Ammon's horn (tissue), 1 donor: ENCODE data around the gene SCRN1.
"Not testable (repeated sequence)": the region's sequence is repeated elsewhere in the genome, so short reads cannot be mapped to it uniquely, and the experiment has no call there.

Experiments used
- DNase-seq: peaks from one replicate; pipeline ENCODE4 v3.0.0-alpha.2; 2016; ENCODE audit warnings: low spot score

The SCRN1 gene

DNA sequence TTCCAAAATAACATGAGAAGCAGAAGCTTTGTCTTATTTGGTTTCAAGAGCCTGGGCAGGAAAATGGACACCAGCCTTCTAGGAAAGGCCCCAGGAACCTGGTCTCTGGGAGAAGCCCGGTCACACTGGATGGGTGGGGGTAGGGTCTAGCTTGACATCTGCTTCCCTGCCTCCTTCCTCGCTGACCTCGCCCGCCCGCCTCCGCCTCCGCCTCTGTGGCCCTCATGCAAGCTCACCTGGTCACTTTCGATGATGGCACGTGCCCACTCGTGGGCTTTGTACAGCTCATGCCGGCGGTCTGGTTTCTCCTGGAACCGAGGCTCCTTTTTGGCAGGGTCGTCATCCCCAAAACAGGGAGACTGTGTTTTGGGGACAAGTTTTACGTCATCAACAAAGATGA lies 63.4 kb downstream of the SCRN1 start:
- no peak for DNase-seq

DNA sequence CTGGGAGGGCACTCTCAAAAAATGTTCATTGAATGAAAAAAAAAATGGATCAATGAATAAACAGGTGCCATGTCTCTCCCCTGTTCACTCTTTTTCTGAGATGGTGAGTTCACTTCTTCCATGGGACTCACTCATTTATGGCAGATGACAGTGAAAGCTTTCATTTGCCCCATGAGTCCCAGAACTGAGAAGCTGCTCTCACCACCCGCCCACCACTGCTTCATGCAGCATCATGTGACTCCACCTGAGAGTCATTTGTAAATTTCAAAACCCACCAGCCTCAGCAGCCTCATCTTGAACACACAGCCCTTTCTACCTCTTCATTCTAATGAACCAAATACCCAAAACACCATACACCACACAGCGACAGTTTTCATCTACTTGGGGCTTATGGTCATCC lies 64.9 kb downstream of the SCRN1 start:
- DNase-seq, result no peak

DNA sequence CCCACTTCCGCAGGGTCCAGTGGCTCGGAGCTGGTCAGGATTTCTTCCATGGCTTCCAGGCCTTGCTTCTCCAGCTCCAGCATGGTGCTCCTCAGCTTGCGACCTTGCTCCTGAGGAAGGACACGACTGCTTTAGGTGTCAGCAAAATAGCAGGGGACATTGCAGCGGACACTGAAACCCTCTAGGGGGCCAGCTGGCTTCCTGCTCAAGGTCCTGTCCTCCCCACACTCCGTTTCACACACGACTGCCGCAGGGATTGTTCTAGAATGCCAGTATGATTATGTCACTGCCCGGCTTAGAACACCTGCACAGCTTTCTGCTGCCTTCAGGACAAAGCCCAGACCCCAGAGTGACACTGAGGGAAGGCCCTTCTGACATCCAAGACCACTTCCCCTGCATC lies 65.6 kb downstream of the SCRN1 start:
- no peak for DNase-seq

DNA sequence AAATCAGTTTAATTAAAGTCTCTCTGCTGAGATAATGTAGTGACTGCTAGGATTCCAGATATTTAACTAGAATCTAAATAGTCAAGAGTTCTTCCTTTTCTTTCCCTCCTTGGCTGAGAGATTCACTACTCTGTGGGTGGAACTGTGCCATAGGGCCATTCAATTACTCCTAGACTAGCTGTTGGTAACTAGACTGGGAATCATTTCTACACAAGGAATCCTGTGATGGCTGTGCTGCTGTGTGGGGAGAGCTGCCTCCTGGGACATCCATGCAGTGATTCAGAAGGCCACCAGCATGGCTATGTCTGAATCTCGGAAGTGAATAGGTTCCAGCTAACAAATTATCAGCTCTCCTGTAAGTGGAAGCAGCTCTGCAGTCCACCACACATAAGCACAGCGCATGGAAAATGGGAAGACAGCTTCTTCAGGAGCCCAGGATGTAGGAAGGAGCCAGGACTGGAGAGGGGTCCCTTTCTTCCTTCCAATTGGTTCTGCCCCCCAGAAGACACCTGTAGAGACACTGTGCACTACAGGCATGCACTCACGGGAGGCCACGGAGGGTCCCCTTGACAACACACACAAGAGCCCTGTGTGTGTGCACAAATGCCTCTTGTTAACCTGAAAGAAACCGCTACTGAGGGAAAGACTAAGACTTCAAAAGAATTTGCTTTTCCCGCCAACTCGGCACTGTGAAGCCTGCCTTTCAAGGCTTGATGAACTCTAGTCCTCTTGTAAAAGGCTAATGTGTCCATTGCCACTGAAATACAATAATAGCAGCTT lies 66.5 kb downstream of the SCRN1 start:
- DNase-seq, result no peak

DNA sequence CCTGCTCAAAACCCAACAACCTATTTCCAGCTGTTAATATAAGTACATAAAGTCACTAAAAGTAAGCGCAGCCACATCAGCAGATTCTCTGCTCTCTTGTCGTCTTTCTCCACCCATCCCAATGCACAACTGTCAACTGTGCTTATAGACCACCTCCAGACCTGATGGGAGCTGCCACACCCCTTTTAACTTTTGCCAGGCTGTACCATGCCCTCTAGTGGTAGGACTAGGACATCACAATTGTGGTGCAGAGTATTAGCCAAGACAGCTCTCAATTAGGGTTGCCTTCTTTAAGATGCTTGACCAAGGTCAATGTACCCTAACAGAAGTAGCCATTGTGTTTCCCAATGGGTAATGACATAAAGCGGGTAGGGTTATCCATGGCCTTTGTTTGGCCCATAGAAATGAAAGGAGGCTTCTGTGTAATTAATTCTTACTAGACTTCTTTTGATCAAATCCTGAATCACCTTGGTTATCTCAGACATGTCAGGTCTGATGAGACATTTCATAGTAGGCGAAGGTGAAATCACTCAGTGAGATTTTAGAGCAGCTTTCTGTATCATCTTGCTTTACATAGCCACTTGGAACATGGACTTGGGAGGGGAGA lies 68.1 kb downstream of the SCRN1 start:
- DNase-seq, result peak; percentile 69

DNA sequence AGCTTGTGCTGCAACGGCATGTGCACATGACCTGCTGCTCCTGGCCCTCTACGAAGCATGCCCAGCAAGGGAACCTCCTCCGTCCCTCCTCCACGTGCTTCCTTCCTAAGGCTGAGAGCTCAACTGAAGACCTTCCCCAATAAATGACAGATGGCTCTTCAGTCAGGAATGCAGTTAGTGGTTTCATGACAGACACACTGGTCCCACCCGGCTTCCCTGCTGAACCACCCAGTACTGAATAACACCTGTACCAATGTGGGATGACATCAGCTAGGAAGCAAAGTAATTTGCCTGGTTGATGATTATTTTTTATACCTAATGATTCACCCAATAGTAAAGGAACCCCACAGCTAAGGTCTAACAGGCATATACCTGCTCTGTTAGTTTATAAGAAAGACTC lies 69.1 kb downstream of the SCRN1 start:
- DNase-seq, result no peak

DNA sequence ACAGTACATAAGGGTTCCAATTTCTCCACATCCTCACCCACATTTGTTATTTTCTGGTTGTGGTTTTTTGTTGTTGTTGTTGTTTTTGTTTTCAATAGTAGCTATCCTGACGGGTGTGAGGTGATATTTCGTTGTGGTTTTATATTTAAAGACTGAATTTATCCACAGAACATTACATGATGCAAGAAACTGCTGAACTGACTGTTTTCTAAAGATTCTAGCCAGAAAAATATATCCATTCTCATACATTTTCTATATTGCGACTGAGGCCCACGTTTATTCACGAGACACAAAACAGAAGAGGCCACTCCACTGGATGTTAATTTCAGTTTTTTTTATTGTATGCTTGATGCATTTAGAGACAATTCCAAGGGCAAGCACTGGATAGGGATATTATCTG lies 69.8 kb downstream of the SCRN1 start:
- no peak for DNase-seq

DNA sequence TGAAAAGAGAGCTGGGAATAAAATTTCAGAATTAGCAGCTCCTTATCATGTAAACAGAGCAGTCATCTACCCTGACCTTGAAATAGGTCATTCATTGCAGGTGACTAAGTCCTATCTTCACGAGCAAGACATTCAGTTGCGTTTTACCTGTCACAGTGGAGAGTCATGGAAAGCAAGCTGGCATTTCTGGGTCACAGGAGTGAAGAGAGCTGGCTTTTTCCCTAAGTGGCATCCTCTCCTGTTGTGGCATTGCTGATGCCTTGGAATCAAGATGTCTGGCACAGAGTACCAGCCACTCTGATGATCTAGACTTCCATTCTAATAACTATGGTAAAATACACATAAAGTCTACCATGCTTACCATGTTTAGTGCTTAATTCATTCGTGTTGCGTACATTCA lies 70.8 kb downstream of the SCRN1 start:
- DNase-seq, result no peak

DNA sequence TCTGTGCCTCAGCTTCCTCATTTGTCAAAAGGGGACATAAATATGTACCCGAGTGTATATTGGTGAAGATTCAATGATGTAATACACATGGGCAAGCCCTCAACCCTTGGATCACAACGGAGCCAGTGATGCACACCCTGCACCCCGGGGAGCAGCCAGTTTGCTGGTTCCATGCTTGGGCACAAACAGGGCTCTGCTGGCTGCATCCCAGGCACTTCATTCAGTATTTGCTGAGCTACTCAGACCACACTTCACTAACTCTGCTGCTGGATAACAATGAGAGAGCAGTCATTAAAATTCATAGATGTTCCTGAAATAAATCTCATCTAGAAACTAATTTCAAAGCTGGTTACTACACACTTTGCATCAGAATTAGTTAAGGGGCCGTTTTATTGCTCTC lies 72.0 kb downstream of the SCRN1 start:
- DNase-seq, result peak; percentile 44

DNA sequence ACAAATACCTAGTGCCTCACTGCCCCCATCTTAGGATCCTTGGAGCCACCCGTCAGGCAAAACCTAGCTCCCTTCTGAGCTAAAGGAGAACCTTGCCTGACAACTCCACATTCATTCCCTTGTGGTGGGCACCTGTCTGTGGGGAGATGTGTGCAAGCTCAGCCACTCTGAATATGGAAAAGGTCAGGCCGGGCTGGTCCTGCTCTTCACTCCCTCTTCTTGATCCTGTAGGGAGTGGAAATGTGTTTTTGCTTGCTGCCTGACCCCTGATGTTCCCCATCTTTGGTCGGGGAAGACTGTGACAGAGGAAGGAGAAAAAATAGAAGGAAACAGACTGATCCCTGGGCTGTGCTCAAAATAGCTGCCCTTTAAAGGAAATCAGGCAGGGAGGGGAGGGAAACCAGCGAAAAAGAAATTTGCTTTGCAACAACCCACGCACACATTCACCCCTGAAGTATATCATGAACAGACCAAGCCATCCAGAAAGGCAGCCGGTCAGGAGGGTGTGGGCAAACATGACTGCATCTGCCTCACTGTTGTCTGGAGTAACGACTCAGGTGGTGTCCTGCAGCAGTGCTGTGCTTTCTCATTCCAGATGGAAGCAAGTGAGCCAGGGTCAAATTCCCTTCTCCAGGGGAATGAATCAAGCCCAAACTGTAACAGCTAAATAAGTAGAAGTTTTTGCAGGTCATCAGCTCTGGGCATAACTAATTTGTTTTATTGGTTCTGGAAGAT lies 74.0 kb downstream of the SCRN1 start:
- DNase-seq, result no peak

DNA sequence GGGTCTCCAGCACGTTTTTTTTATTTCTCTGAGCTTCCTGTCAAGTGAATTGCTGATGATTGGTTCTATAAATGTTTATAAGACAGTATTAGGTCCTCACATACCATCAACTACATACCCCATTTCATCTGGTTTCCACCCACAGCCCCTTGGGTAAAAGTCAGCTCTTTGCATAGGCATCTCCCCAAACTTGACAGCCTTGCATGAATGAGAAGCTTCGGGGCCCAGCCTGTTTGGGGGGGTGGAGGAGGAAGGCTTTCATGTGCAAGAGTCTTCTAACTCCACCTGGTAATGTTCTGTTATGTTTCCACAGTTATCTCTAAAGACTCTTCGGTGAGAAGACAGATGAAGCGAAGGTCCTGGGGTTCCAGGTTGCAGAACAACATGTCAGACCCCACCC lies 75.4 kb downstream of the SCRN1 start:
- DNase-seq, result no peak

DNA sequence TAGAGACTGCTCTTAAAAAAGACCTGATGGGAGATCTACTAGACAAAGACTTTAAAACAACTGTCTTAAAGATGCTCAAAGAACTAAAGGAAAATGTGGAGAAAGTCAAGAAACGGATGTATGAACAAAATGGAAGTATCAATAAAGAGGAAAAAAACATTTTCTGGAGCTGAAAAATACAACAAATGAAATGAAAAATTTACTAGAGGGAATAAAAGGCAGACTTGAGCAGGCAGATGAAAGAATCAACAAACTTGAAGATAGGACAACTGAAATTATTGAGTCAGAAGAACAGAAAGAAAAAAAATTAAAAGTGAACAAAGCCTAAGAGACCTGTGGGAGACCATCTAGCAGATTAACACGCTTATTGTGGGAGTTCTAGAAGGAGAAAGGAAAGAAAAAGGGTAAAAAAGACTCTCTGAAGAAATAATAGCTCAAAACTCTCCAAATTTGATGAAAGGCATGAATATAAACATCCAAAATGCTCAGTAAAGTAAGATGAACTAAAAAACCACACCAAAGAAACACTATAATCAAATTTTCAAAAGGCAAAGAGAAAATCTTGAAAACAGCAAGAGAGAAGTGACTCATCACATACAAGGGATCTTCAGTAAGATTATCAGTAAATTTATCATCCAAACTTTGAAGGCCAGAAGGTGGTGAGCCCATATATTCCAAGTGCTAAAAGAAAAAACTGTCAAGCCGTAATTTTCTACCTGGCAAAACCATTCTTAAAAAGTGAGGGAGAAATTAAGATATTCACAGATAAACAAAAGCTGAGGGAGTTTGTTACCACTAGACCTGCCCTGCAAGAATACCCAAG lies 83.2 kb downstream of the SCRN1 start:
- DNase-seq, result no peak

DNA sequence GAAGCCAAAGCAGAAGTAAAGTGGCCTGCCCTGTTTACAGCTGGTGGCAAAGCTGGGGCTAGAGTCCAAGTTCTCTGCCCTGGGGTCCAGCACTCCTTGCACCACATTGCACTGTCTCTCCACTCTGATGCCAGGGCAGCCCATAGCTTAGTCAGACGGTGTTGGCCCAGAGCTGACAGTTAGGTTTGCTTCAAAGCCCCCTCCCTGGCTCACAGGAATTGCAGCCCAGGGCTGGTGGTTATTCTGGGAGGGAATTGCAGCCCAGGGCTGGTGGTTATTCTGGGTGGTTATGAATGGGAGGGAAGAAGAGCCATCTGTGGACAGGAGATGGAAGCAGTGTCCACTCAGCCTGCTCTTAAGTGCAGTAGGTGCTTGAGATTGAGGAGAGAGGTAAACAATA lies 88.9 kb downstream of the SCRN1 start:
- no peak for DNase-seq

DNA sequence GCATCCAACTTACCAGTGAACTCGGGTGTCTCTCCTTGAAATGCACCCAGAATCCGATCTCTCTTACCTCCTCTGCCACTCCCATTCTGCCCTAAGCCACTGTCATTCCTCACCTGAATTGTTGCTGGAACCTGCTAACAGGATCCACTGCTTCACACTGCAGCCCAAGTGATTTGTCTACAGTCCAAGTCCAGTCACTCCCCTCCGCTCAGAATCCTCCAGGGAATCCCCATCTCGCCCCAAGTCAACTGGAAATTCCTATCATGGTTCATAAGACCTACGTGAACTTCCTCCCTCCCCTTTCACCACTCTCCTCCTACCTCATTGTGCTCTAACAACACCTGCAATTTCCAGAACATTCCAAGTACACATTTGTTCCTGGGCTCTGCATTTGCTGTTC lies 91.3 kb downstream of the SCRN1 start:
- DNase-seq, result no peak

DNA sequence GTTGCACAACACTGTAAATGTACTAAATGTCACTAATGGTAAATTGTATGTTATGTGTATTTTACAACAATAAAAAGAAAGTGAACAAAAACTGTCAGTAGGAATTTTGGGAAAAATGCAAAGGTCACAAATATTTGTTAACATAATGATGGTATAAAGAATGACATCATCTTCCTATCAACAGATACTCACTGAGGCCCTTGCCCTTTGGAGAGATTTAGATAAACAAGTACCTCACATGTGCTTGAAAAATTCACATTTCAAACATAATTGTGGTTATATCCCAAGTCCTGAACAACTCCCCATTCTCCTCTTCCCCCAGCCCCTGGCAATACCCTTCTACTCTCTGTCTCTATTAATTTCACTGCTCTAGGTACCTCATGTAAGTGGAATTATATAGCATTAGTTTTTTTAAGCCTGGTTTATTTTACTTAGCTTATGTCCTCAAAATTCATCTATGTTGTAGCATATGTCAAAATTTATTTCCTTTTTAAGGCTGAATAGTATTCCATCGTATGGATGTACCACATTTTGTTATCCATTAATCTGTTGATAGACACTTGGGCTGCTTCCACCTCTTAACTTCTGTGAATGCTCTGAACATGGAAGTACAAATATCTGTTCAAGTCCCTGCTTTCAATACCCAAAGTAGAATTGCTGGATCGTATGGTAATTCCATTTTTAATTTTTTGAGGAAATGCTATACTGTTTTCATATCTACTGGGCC lies 92.8 kb downstream of the SCRN1 start:
- DNase-seq, result no peak

DNA sequence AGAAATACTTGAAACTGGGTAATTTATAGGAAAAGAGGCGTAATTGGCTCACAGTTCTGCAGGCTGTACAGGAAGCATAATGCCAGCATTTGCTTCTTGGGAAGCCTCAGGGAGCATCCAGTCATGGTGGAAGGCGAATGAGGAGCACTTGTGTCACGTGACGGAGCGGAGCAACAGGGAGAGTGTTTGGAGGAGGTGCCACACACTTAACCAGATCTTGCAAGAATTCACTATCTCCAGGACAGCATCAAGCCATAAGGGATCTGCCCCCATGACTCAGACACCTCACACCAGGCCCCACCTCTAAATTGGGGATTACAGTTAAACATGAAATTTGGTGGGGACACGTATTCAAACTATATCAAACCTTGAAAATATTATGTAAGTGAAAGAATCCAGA lies 94.0 kb downstream of the SCRN1 start:
- no peak for DNase-seq

DNA sequence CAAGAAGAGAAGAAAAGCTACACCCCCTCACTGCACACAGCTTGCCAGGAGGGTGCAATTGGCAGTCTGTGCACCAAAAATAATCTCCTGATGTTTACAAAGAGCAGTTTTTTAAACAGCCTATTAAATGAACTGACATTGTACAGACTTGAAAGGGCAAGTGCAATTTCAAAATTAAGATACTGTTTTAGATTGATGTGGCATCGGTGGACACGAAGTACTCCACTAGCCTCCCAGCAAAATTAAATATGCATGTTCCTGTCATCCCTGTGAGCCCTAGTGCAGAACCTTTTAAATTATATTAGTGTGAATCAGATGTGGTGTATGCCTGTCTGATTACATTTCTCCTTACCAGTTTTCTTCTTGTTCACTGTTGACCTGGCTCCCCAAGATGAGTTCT lies 95.3 kb downstream of the SCRN1 start:
- DNase-seq, result peak; percentile 39

DNA sequence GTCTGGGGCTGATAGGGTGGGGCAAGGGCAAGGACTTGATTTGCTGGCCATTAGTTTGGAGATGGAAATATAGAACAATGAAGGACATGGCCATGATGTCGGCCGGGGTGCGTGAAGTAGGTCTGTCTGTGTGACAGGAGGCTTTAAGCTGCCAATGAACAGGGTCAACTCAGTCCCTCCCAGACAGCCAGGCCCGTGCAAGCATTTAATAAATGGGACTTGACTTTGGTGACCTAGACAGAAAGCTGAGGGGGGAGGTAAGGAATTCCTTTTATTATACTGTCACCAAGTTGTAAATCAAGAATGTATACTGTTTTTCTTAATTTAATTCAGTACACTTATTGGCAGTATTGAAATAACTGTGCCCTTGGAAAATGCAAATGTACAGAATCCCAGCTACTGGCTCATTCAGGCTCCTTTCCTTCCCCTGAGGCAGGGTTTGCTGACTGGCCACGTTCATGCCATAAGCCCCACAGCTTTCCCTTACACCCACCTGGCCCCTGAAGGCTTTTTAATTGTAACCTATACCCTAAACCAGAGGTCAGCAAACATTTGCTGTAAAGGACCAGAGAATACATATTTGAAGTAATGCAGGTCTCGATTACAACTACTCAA lies 96.1 kb downstream of the SCRN1 start:
- DNase-seq, result no peak

DNA sequence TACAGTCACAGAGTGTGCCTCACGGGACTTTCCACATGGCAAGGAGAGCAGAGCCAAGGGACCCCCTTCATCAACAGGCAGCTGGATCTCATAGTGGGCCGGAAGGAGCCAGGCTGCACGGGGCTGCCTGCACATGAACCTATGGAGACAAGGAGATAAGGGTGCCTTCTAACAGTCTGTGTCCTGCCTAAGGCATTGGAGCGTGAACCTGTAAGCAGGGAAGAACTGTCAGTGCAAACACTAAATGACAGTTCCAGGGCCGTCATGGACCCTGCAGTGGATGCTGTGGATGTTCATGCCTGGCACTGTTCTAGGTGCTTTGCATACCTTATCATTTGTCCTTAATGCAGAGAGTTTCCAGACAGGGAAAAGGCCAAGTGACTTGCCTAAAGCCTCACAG lies 97.4 kb downstream of the SCRN1 start:
- DNase-seq, result no peak

DNA sequence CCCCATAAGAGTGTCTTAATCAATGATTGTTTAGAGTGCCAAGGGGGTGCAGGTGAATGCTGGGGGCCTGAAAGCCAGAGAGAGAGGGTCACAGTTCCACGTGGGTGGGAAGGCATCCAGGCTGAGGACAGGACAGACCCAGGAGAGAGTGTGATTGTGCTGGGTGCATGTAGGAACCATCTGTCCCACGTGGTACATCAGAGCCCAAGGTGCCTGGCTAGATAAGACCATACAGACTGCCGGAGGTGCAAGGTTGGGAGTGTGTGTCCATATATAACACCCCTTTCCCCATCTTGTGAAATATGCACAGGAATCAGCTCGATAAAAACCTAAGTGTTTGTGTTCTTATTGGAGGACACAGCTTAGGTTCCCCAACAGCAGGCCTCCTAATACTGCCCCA lies 97.8 kb downstream of the SCRN1 start:
- no peak for DNase-seq

DNA sequence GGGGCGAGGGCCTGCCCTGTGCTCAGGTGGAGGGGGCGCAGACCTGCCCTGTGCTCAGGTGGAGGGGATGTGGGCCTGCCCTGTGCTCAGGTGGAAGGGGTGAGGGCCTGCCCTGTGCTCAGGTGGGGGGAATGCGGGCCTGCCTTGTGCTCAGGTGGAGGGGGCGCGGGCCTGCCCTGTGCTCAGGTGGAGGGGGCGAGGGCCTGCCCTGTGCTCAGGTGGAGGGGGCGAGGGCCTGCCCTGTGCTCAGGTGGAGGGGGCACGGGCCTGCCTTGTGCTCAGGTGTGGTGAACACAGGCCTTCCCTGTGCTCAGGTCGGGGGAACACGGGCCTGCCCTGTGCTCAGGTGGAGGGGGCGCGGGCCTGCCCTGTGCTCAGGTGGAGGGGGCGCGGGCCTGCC lies 98.8 kb downstream of the SCRN1 start:
- DNase-seq, result not testable (repeated sequence)
